OCI-LY7 (cell line): ENCODE measurements around the gene RPE.

ENCODE experiments used
- CTCF ChIP-seq: fragments of 200-600 bp; sonication (generic); conservative IDR thresholded peaks from 2 replicates; pipeline ENCODE4 v1.5.1; 2014; ENCODE audit warnings: mild to moderate bottlenecking, antibody characterized with exemption, low read length, moderate library complexity, mixed read lengths
- EZH2phosphoT487 ChIP-seq: fragments of 200-600 bp; sonication (generic); IDR thresholded peaks from 2 replicates; pipeline ENCODE4 v1.6.1; 2018; ENCODE audit warnings: low read depth, borderline replicate concordance, mild to moderate bottlenecking, mixed run types, antibody characterized with exemption, low read length, moderate library complexity, mixed read lengths

DNA sequence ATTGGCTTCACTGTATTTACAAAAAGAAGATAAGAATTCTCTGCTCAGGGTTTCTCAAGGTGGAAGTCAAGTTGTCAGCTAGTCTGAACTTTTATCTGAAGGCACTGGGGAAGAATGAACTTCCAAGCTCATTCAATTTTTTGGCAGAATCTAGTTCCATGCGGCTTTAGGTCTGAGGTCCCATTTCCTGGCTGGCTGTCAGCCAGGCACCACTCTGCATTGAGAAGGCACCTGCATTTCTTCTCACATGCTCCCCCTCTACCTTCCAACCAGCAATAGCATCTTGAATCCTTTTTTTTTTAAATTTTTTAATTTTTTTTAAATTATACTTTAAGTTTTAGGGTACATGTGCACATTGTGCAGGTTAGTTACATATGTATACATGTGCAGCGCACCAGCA lies 46.2 kb upstream of the RPE start:
- no peak for TF ChIP-seq CTCF
- no peak for TF ChIP-seq EZH2phosphoT487
